ENCODE results near the gene FIGLA.
"Not testable (repeated sequence)": the region's sequence is repeated elsewhere in the genome, so short reads cannot be mapped to it uniquely, and the experiment has no call there.

- TF ChIP-seq CTCF, POLR2A (IDR thresholded peaks at IDR 0.05): not testable (repeated sequence)
Observed at GRCh38 chr2:70739492-70739891, 51.0 kb downstream of the FIGLA start.

All from thyroid gland (tissue), 4 donors.